H9 (cell line): Measurements from ENCODE around the gene MED17. TPM values are rescaled to one million over a fixed set of nuclear protein-coding genes. Genes with fewer than 3 reads are reported as not detected.

Source experiments
- DNase-seq: peaks from one replicate; pipeline ENCODE4 v3.0.0-alpha.2; 2017
- H2AFZ ChIP-seq: one replicate; pipeline ENCODE4 v1.6.1; 2013; ENCODE audit warnings: mild to moderate bottlenecking, low read length, control low read depth, moderate library complexity
- H2AK5ac ChIP-seq: 2 replicates; pipeline ENCODE4 v1.6.1; 2013; ENCODE audit warnings: low read length, control low read depth, mixed read lengths; ENCODE audit not compliant: insufficient read length
- H2BK120ac ChIP-seq: one replicate; pipeline ENCODE4 v1.6.1; 2013; ENCODE audit warnings: low read depth, mild to moderate bottlenecking, low read length, control low read depth, inconsistent platforms; ENCODE audit not compliant: poor library complexity, severe bottlenecking
- H2BK12ac ChIP-seq: 2 replicates; pipeline ENCODE4 v1.6.1; 2013; ENCODE audit warnings: low read length, control low read depth, mixed read lengths, low read depth; ENCODE audit not compliant: insufficient read length
- H2BK15ac ChIP-seq: 2 replicates; pipeline ENCODE4 v1.6.1; 2013; ENCODE audit warnings: low read depth, low read length, control low read depth
- H2BK20ac ChIP-seq: one replicate; pipeline ENCODE4 v1.6.1; 2013; ENCODE audit warnings: low read depth, mild to moderate bottlenecking, low read length, control low read depth, inconsistent platforms; ENCODE audit not compliant: poor library complexity, severe bottlenecking
- H2BK5ac ChIP-seq: 2 replicates; pipeline ENCODE4 v1.6.1; 2013; ENCODE audit warnings: low read length, control low read depth, mixed read lengths; ENCODE audit not compliant: insufficient read length
- H3K14ac ChIP-seq: 2 replicates; pipeline ENCODE4 v1.6.1; 2013; ENCODE audit warnings: low read length, control low read depth; ENCODE audit not compliant: insufficient read depth
- H3K18ac ChIP-seq: 2 replicates; pipeline ENCODE4 v1.6.1; 2013; ENCODE audit warnings: low read depth, mild to moderate bottlenecking, mixed read lengths, low read length, control low read depth; ENCODE audit not compliant: insufficient read length
- H3K23ac ChIP-seq: 2 replicates; pipeline ENCODE4 v1.6.1; 2013; ENCODE audit warnings: low read length, control low read depth, mixed read lengths, low read depth; ENCODE audit not compliant: insufficient read length
- H3K23me2 ChIP-seq: 2 replicates; pipeline ENCODE4 v1.6.1; 2013; ENCODE audit warnings: low read depth, mild to moderate bottlenecking, mixed read lengths, low read length, control low read depth; ENCODE audit not compliant: insufficient read length, poor library complexity, severe bottlenecking
- H3K27ac ChIP-seq: 2 replicates; pipeline ENCODE4 v1.5.1; 2013; ENCODE audit warnings: low read length, control low read depth, mixed read lengths, low read depth; ENCODE audit not compliant: insufficient read length
- H3K27me3 ChIP-seq: 2 replicates; pipeline ENCODE4 v1.6.1; 2013; ENCODE audit warnings: low read length, control low read depth, inconsistent platforms; ENCODE audit not compliant: insufficient read depth
- H3K4ac ChIP-seq: 2 replicates; pipeline ENCODE4 v1.6.1; 2013; ENCODE audit warnings: low read depth, mild to moderate bottlenecking, control low read depth, inconsistent platforms, low read length, moderate library complexity
- H3K4me1 ChIP-seq: 2 replicates; pipeline ENCODE4 v1.6.1; 2013; ENCODE audit warnings: low read length, control low read depth, inconsistent platforms; ENCODE audit not compliant: insufficient read depth
- H3K4me2 ChIP-seq: 2 replicates; pipeline ENCODE4 v1.6.1; 2013; ENCODE audit warnings: low read length, control low read depth, mixed read lengths; ENCODE audit not compliant: insufficient read length, insufficient read depth
- H3K56ac ChIP-seq: 2 replicates; pipeline ENCODE4 v1.6.1; 2013; ENCODE audit warnings: low read depth, mild to moderate bottlenecking, mixed read lengths, low read length, control low read depth; ENCODE audit not compliant: insufficient read length
- H3K79me1 ChIP-seq: 2 replicates; pipeline ENCODE4 v1.6.1; 2013; ENCODE audit warnings: low read depth, mild to moderate bottlenecking, moderate library complexity, low read length, control low read depth, inconsistent platforms; ENCODE audit not compliant: insufficient read depth, poor library complexity, severe bottlenecking
- H3K79me2 ChIP-seq: 2 replicates; pipeline ENCODE4 v1.6.1; 2013; ENCODE audit warnings: low read length, control low read depth, inconsistent platforms; ENCODE audit not compliant: insufficient read depth
- H3K9ac ChIP-seq: 2 replicates; pipeline ENCODE4 v1.6.1; 2013; ENCODE audit warnings: low read length, control low read depth, mixed read lengths; ENCODE audit not compliant: insufficient read length; ENCODE audit errors: extremely low read depth
- H3K9me3 ChIP-seq: one replicate; pipeline ENCODE4 v1.6.1; 2013; ENCODE audit warnings: low read depth, low read length, inconsistent platforms; ENCODE audit not compliant: control insufficient read depth
- H3T11ph ChIP-seq: one replicate; pipeline ENCODE4 v1.6.1; 2013; ENCODE audit warnings: mild to moderate bottlenecking, low read length, control low read depth, inconsistent platforms
- H4K20me1 ChIP-seq: one replicate; pipeline ENCODE4 v1.6.1; 2013; ENCODE audit not compliant: control insufficient read depth, insufficient read length, insufficient read depth
- H4K5ac ChIP-seq: 2 replicates; pipeline ENCODE4 v1.6.1; 2013; ENCODE audit warnings: low read depth, mild to moderate bottlenecking, mixed read lengths, low read length, control low read depth; ENCODE audit not compliant: insufficient read length
- H4K8ac ChIP-seq: replicated peaks from 2 replicates; pipeline ENCODE4 v1.6.1; 2013; ENCODE audit warnings: low read length, control low read depth, mixed read lengths, low read depth; ENCODE audit not compliant: insufficient read length
- H4K91ac ChIP-seq: 2 replicates; pipeline ENCODE4 v1.6.1; 2013; ENCODE audit warnings: low read depth, mild to moderate bottlenecking, moderate library complexity, mixed read lengths, low read length, control low read depth; ENCODE audit not compliant: insufficient read length
- H3K27ac Mint-ChIP-seq, 3 experiments: 2 replicates in 2 of 3; 3 replicates in 1 of 3; pipeline ENCODE4 v1.8.0; 2020 to 2021; ENCODE audit warnings: mixed read lengths in 3 of 3, mild to moderate bottlenecking in 1 of 3, moderate library complexity in 1 of 3
- H3K27me3 Mint-ChIP-seq: 2 replicates; pipeline ENCODE4 v1.8.0; 2021; ENCODE audit warnings: low read depth, mild to moderate bottlenecking, moderate library complexity, mixed read lengths
- H3K36me3 Mint-ChIP-seq, 3 experiments: 2 replicates in 2 of 3; 3 replicates in 1 of 3; pipeline ENCODE4 v1.8.0; 2020 to 2021; ENCODE audit warnings: low read depth in 3 of 3, mixed read lengths in 3 of 3; ENCODE audit not compliant: insufficient read depth in 1 of 3
- H3K4me1 Mint-ChIP-seq, 2 experiments: 2 replicates each; pipeline ENCODE4 v1.8.0; 2020; ENCODE audit warnings: mixed read lengths in 2 of 2
- H3K4me3 Mint-ChIP-seq, 2 experiments: 2 replicates in 1 of 2; 3 replicates in 1 of 2; pipeline ENCODE4 v1.8.0; 2020 to 2021; ENCODE audit warnings: mild to moderate bottlenecking in 2 of 2, mixed read lengths in 2 of 2, moderate library complexity in 1 of 2
- H3K9me3 Mint-ChIP-seq, 2 experiments: 2 replicates in 1 of 2; 3 replicates in 1 of 2; pipeline ENCODE4 v1.8.0; 2020; ENCODE audit warnings: mild to moderate bottlenecking in 2 of 2, mixed read lengths in 2 of 2, moderate library complexity in 1 of 2
- CTCF ChIP-seq: fragments of 200-600 bp; sonication (generic); conservative IDR thresholded peaks from 3 replicates; pipeline ENCODE4 v1.8.0; 2021; ENCODE audit warnings: antibody characterized with exemption, mild to moderate bottlenecking
- WGBS: extraction: QIAGEN DNeasy Blood & Tissue Kit; methylation state at CpG from one replicate; pipeline ENCODE4 v1.1.7; 2013; ENCODE audit warnings: missing lambda C conversion rate, low lambda C conversion rate, mixed read lengths; ENCODE audit not compliant: insufficient read length; ENCODE audit errors: extremely low coverage; 5-methylcytosine and 5-hydroxymethylcytosine counted together
- total RNA-seq: library from RNA; stranded (reverse); gene quantifications from 2 replicates; pipeline ENCODE4 v1.2.1, GENCODE V29; 2021

The MED17 gene
- total RNA-seq, 1 experiment from 2014 or later = 43.3 TPM

- no peak overlapping the region for H4K91ac ChIP-seq
- no peak overlapping the region for H2BK120ac ChIP-seq
- H3K79me2 ChIP-seq = peaks cover 23% of the 10 kb centered on the region; the same call in 1 of the 2 replicates
- no peaks in the 10 kb centered on the region for H3K9me3 ChIP-seq
- WGBS = no CpG with 5 or more reads among the region's 18 CpGs
- no peaks in the 10 kb centered on the region for H3K27me3 ChIP-seq
- no peak for TF ChIP-seq CTCF
- H3K4ac ChIP-seq = no peak overlapping the region
- Mint-ChIP-seq H3K27ac (peak overlapping the region; percentile 99 to 100 (median 100)), H3K36me3 (peaks cover 56 to 70% (median 60%) of the 10 kb centered on the region in 3 experiments), H3K9me3 (no peaks in the 10 kb centered on the region; a peak in 1 of 5 replicates), H3K4me1 (peaks cover 38 to 56% of the 10 kb centered on the region in 2 experiments), H3K27me3 (peaks cover 2% of the 10 kb centered on the region; the same call in 1 of the 2 replicates), H3K4me3 (peak overlapping the region; percentile 100)
- no peak overlapping the region for H2AFZ ChIP-seq
- no peak overlapping the region for H3K27ac ChIP-seq
- no peak overlapping the region for H3K23ac ChIP-seq
- H3K4me2 ChIP-seq = peak overlapping the region; percentile 95
- H2BK15ac ChIP-seq = no peak overlapping the region
- H2AK5ac ChIP-seq = no peak overlapping the region
- no peak overlapping the region for H3T11ph ChIP-seq
- H4K5ac ChIP-seq = no peak overlapping the region
- peaks cover 11% of the 10 kb centered on the region for H3K23me2 ChIP-seq
- H2BK5ac ChIP-seq = no peak overlapping the region
- no peak overlapping the region for H2BK20ac ChIP-seq
- no peak overlapping the region for H3K18ac ChIP-seq
- H3K56ac ChIP-seq = no peak overlapping the region
- no peak for DNase-seq
- H3K9ac ChIP-seq = peak overlapping the region; percentile 91
- no peak overlapping the region for H2BK12ac ChIP-seq
- H3K79me1 ChIP-seq = peaks cover 1% of the 10 kb centered on the region
- H3K4me1 ChIP-seq = no peaks in the 10 kb centered on the region
- no peak overlapping the region for H4K8ac ChIP-seq
- H3K14ac ChIP-seq = peak overlapping the region; percentile 73; the same call in 1 of the 2 replicates
- H4K20me1 ChIP-seq = no peaks in the 10 kb centered on the region
Observed at GRCh38 chr11:93740031-93740729, 43.9 kb upstream of the MED17 start.
